Measurements from ENCODE around the gene TENM4. TPM values are rescaled to one million over a fixed set of nuclear protein-coding genes. Genes with fewer than 3 reads are reported as not detected.

The TENM4 gene
- total RNA-seq, 4 donors from 2014 or later, result 5.5 to 12.3 (median 8.9) TPM

- TF ChIP-seq, protein P1, sequence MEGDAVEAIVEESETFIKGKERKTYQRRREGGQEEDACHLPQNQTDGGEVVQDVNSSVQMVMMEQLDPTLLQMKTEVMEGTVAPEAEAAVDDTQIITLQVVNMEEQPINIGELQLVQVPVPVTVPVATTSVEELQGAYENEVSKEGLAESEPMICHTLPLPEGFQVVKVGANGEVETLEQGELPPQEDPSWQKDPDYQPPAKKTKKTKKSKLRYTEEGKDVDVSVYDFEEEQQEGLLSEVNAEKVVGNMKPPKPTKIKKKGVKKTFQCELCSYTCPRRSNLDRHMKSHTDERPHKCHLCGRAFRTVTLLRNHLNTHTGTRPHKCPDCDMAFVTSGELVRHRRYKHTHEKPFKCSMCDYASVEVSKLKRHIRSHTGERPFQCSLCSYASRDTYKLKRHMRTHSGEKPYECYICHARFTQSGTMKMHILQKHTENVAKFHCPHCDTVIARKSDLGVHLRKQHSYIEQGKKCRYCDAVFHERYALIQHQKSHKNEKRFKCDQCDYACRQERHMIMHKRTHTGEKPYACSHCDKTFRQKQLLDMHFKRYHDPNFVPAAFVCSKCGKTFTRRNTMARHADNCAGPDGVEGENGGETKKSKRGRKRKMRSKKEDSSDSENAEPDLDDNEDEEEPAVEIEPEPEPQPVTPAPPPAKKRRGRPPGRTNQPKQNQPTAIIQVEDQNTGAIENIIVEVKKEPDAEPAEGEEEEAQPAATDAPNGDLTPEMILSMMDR (IDR thresholded peaks at IDR 0.05), result no peak
- TF ChIP-seq POLR2AphosphoS5 (IDR thresholded peaks at IDR 0.05), result no peak
- no peak for TF ChIP-seq EP300 (IDR thresholded peaks at IDR 0.05)
- TF ChIP-seq POLR2A (IDR thresholded peaks at IDR 0.05), result no peak
- Histone ChIP-seq H3K9me3 (peaks cover 0 to 7% (median 0%) of the 10 kb centered on the region in 3 donors), H3K4me3 (no peak overlapping the region), H3K27me3 (no peaks in the 10 kb centered on the region), H3K27ac (no peak overlapping the region), H3K4me1 (no peaks in the 10 kb centered on the region), H3K36me3 (no peaks in the 10 kb centered on the region)
- 67 to 68% methylated on average over 5 to 8 of the region's 8 CpGs for WGBS, 2 donors (ENCODE audit: low coverage in 1 of 2)
- ATAC-seq, result no peak
Measured at GRCh38 chr11:79472819-79473529, 32.1 kb upstream of the TENM4 start.

- Histone ChIP-seq H3K4me1 (no peaks in the 10 kb centered on the region), H3K4me3 (no peak overlapping the region), H3K27ac (no peak overlapping the region), H3K36me3 (no peaks in the 10 kb centered on the region), H3K9me3 (peaks cover 0 to 7% (median 0%) of the 10 kb centered on the region in 3 donors), H3K27me3 (no peaks in the 10 kb centered on the region)
- 31 to 68% methylated on average over 2 to 5 of the region's 7 CpGs for WGBS, 2 donors (ENCODE audit: low coverage in 1 of 2)
- no peak for ATAC-seq
- TF ChIP-seq, protein P1 (IDR thresholded peaks at IDR 0.05), result no peak
- TF ChIP-seq POLR2AphosphoS5 (IDR thresholded peaks at IDR 0.05) (no peak), POLR2A (IDR thresholded peaks at IDR 0.05) (no peak), EP300 (IDR thresholded peaks at IDR 0.05) (no peak)
Measured at GRCh38 chr11:79471071-79471844, 30.4 kb upstream of the TENM4 start.

DNA sequence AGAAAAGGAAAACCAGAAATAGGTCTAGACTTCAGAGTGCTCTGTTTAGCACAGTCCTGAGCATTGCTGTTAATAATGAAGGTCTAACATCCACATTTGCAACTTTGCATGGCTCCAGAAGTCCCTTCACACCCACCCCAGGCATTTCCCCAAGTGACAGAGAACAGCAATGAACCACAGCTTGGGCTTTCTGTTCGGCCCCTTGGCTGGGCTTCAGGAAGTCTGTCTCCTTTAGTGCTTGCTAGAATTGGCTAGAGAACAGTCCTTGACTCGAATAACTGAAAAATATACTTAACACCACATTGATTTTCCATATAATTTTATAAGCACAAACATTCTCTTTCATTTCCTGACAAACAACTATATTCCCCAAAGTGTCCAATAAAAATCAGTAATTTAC is 29.3 kb upstream of the TENM4 start:
- ATAC-seq, result no peak
- no peaks in the 10 kb centered on the region for H3K27me3 ChIP-seq
- H3K27ac ChIP-seq, result no peak overlapping the region
- no peak overlapping the region for H3K4me3 ChIP-seq
- peaks cover 0 to 1% (median 0%) of the 10 kb centered on the region in 3 donors for H3K9me3 ChIP-seq
- TF ChIP-seq POLR2AphosphoS5 (IDR thresholded peaks at IDR 0.05) (no peak), POLR2A (IDR thresholded peaks at IDR 0.05) (no peak), EP300 (IDR thresholded peaks at IDR 0.05) (no peak)
- TF ChIP-seq, protein P1 (IDR thresholded peaks at IDR 0.05), result no peak
- WGBS, 2 donors (ENCODE audit: low coverage in 1 of 2), result 35 to 83% methylated on average over 2 of the region's 2 CpGs
- no peaks in the 10 kb centered on the region for H3K36me3 ChIP-seq
- no peaks in the 10 kb centered on the region for H3K4me1 ChIP-seq

GRCh38 chr11:79467761-79468160 is 26.9 kb upstream of the TENM4 start:
- 35 to 55% methylated on average over 2 of the region's 2 CpGs for WGBS, 2 donors (ENCODE audit: low coverage in 1 of 2)
- no peak for ATAC-seq

DNA sequence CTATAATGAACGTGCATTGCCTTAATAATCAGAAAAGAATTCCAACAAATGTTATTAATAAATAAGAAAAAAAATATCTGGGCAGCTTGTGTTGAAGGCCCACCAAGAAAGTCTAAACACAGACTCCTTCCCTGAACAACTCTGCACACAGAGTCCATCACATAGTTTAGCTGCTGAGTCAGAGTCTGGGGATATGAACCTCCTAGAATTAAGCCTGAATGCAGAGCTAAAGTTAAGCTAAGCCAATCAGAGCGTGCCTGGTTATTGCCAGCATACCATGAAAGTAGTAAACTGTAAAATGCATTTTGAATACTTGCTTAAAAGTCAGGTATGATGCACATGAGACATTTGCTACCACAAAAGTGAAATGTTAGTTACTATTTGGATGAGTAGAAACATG is 25.6 kb upstream of the TENM4 start:
- Histone ChIP-seq H3K27ac (no peak overlapping the region), H3K4me1 (no peaks in the 10 kb centered on the region), H3K9me3 (no peaks in the 10 kb centered on the region), H3K27me3 (no peaks in the 10 kb centered on the region), H3K4me3 (no peak overlapping the region), H3K36me3 (no peaks in the 10 kb centered on the region)
- no peak for ATAC-seq
- 25 to 26% methylated on average over 2 of the region's 2 CpGs for WGBS, 2 donors (ENCODE audit: low coverage in 1 of 2)
- TF ChIP-seq, protein P1 (IDR thresholded peaks at IDR 0.05), result no peak
- TF ChIP-seq POLR2A (IDR thresholded peaks at IDR 0.05), result no peak
- TF ChIP-seq EP300 (IDR thresholded peaks at IDR 0.05), result no peak
- no peak for TF ChIP-seq POLR2AphosphoS5 (IDR thresholded peaks at IDR 0.05)

More at GRCh38 chr11:79467761-79468160, 26.9 kb upstream of the TENM4 start:
- Histone ChIP-seq H3K4me1 (no peaks in the 10 kb centered on the region), H3K9me3 (no peaks in the 10 kb centered on the region), H3K36me3 (no peaks in the 10 kb centered on the region), H3K27ac (no peak overlapping the region), H3K4me3 (no peak overlapping the region), H3K27me3 (no peaks in the 10 kb centered on the region)
- TF ChIP-seq EP300 (IDR thresholded peaks at IDR 0.05), result no peak
- TF ChIP-seq POLR2AphosphoS5 (IDR thresholded peaks at IDR 0.05), result peak; percentile 15
